ENCODE results near the gene CREB3.

The CREB3 gene

GRCh38 chr9:35771943-35772342 lies 39.5 kb downstream of the CREB3 start:
- Histone ChIP-seq H3K27ac (ENCODE audit: low read length) (no peak overlapping the region), H3K4me1 (ENCODE audit: low read length) (no peaks in the 10 kb centered on the region), H3K4me2 (ENCODE audit: low read depth, low read length) (no peak overlapping the region), H3K9me3 (replicated peaks; ENCODE audit: insufficient read depth, low read length) (no peaks in the 10 kb centered on the region), H3K36me3 (replicated peaks; ENCODE audit: insufficient read depth, low read length) (no peaks in the 10 kb centered on the region), H3K4me3 (ENCODE audit: low read length) (no peak overlapping the region), H3K9me2 (replicated peaks; ENCODE audit: insufficient read depth, low read length) (no peaks in the 10 kb centered on the region), H2AFZ (ENCODE audit: low read length) (no peak overlapping the region), H3K27me3 (replicated peaks; ENCODE audit: insufficient read depth, low read length) (no peaks in the 10 kb centered on the region), H3K9ac (ENCODE audit: low read length) (no peak overlapping the region), H4K20me1 (ENCODE audit: insufficient read depth, low read length) (no peaks in the 10 kb centered on the region), H3F3A (ENCODE audit: insufficient read depth, low read length) (no peaks in the 10 kb centered on the region), H3K79me2 (ENCODE audit: low read length) (peaks cover 12% of the 10 kb centered on the region; the same call in 1 of the 2 replicates)
- no peak for DNase-seq
- TF ChIP-seq EZH2phosphoT487 (IDR thresholded peaks at IDR 0.05; ENCODE audit: low read length) (no peak), EZH2 (optimal IDR thresholded peaks at IDR 0.05; ENCODE audit: low read depth, low read length) (no peak), CTCF (IDR thresholded peaks at IDR 0.05; ENCODE audit: low read length) (no peak)

GRCh38 chr9:35774907-35775635 lies 42.6 kb downstream of the CREB3 start:
- no peaks in the 10 kb centered on the region for H3K9me3 ChIP-seq (replicated peaks; ENCODE audit: insufficient read depth, low read length)
- no peak overlapping the region for H3K4me2 ChIP-seq (ENCODE audit: low read depth, low read length)
- H3K4me3 ChIP-seq (ENCODE audit: low read length): no peak overlapping the region
- H3K36me3 ChIP-seq (replicated peaks; ENCODE audit: insufficient read depth, low read length): no peaks in the 10 kb centered on the region
- DNase-seq: no peak
- H3K9me2 ChIP-seq (replicated peaks; ENCODE audit: insufficient read depth, low read length): no peaks in the 10 kb centered on the region
- H3K79me2 ChIP-seq (ENCODE audit: low read length): no peaks in the 10 kb centered on the region
- H4K20me1 ChIP-seq (ENCODE audit: insufficient read depth, low read length): no peaks in the 10 kb centered on the region
- no peak overlapping the region for H3K27ac ChIP-seq (ENCODE audit: low read length)
- H3K27me3 ChIP-seq (replicated peaks; ENCODE audit: insufficient read depth, low read length): no peaks in the 10 kb centered on the region
- no peak overlapping the region for H3K9ac ChIP-seq (ENCODE audit: low read length)
- H2AFZ ChIP-seq (ENCODE audit: low read length): no peak overlapping the region
- TF ChIP-seq EZH2phosphoT487 (IDR thresholded peaks at IDR 0.05; ENCODE audit: low read length) (no peak), EZH2 (optimal IDR thresholded peaks at IDR 0.05; ENCODE audit: low read depth, low read length) (no peak), CTCF (IDR thresholded peaks at IDR 0.05; ENCODE audit: low read length) (no peak)
- no peaks in the 10 kb centered on the region for H3F3A ChIP-seq (ENCODE audit: insufficient read depth, low read length)
- no peaks in the 10 kb centered on the region for H3K4me1 ChIP-seq (ENCODE audit: low read length)

- Histone ChIP-seq H4K20me1 (ENCODE audit: insufficient read depth, low read length) (no peaks in the 10 kb centered on the region), H3K27ac (ENCODE audit: low read length) (no peak overlapping the region), H3K4me1 (ENCODE audit: low read length) (no peaks in the 10 kb centered on the region), H3F3A (ENCODE audit: insufficient read depth, low read length) (no peaks in the 10 kb centered on the region), H3K9me3 (replicated peaks; ENCODE audit: insufficient read depth, low read length) (no peaks in the 10 kb centered on the region), H3K9ac (ENCODE audit: low read length) (no peak overlapping the region), H3K36me3 (replicated peaks; ENCODE audit: insufficient read depth, low read length) (no peaks in the 10 kb centered on the region), H2AFZ (ENCODE audit: low read length) (no peak overlapping the region), H3K4me3 (ENCODE audit: low read length) (no peak overlapping the region), H3K9me2 (replicated peaks; ENCODE audit: insufficient read depth, low read length) (no peaks in the 10 kb centered on the region), H3K79me2 (ENCODE audit: low read length) (no peaks in the 10 kb centered on the region), H3K27me3 (replicated peaks; ENCODE audit: insufficient read depth, low read length) (no peaks in the 10 kb centered on the region), H3K4me2 (ENCODE audit: low read depth, low read length) (no peak overlapping the region)
- TF ChIP-seq EZH2phosphoT487 (IDR thresholded peaks at IDR 0.05; ENCODE audit: low read length): no peak
- no peak for TF ChIP-seq CTCF (IDR thresholded peaks at IDR 0.05; ENCODE audit: low read length)
- TF ChIP-seq EZH2 (optimal IDR thresholded peaks at IDR 0.05; ENCODE audit: low read depth, low read length): no peak
- no peak for DNase-seq
Observed at GRCh38 chr9:35776018-35776417, 43.6 kb downstream of the CREB3 start.
